T-cell (primary cell): Measurements from ENCODE around the gene ZBTB25. TPM values are rescaled to one million over a fixed set of nuclear protein-coding genes. Genes with fewer than 3 reads are reported as not detected.

Experiments used
- ATAC-seq, 4 experiments: fragments of 200-7000 bp in 3 of 4; fragments of 150-1000 bp in 1 of 4; cut with Tn5 transposase; replicated peaks in 1 of 4; 1 replicate in 3 of 4; 2 replicates in 1 of 4; pipeline ENCODE4 v1.10.0; 2021; ENCODE audit warnings: moderate library complexity in 3 of 4, mild to moderate bottlenecking in 2 of 4, moderate number of reproducible peaks in 1 of 4
- CTCF ChIA-PET, 2 donors: fragments of 300-600 bp; sonication (Branson Sonifier 250); formaldehyde crosslinking; loops; one replicate each; lab custom pipeline; 2022; ENCODE audit warnings: antibody characterized with exemption in 2 of 2; lab: Charles Lee
- POLR2A ChIA-PET, 2 donors: fragments of 300-600 bp; sonication (Branson Sonifier 250); formaldehyde crosslinking; loops; one replicate each; lab custom pipeline; 2022; ENCODE audit warnings: antibody characterized with exemption in 2 of 2; lab: Charles Lee
- DNase-seq, 35 experiments: peaks; one replicate each; pipeline versions ENCODE4 v3.0.0 to v3.0.0-alpha.2; 2013 to 2023
- H3K27ac ChIP-seq: one replicate; pipeline ENCODE4 v1.5.1; 2013; ENCODE audit warnings: low read length
- H3K27me3 ChIP-seq, 2 experiments: replicated peaks in 1 of 2; 1 replicate in 1 of 2; 2 replicates in 1 of 2; pipeline versions ENCODE4 v1.6.1 to v1.7.0; 2013; ENCODE audit warnings: low read length in 1 of 2, mixed read lengths in 1 of 2; ENCODE audit not compliant: control insufficient read depth in 2 of 2, insufficient read depth in 2 of 2; ENCODE audit errors: extremely low read depth in 1 of 2
- H3K36me3 ChIP-seq, 2 donors: 1 replicate in 1 of 2; 2 replicates in 1 of 2; pipeline versions ENCODE4 v1.6.1 to v1.7.0; 2013; ENCODE audit warnings: low read length in 1 of 2; ENCODE audit not compliant: control insufficient read depth in 2 of 2, insufficient read depth in 1 of 2; ENCODE audit errors: extremely low read depth in 1 of 2
- H3K4me1 ChIP-seq, 2 experiments: 1 replicate in 1 of 2; 2 replicates in 1 of 2; pipeline versions ENCODE4 v1.6.1 to v1.7.0; 2013; ENCODE audit warnings: low read length in 2 of 2, mixed read lengths in 1 of 2; ENCODE audit not compliant: insufficient read depth in 2 of 2, control insufficient read depth in 1 of 2; ENCODE audit errors: extremely low read depth in 1 of 2
- H3K4me3 ChIP-seq, 2 donors: 1 replicate in 1 of 2; 2 replicates in 1 of 2; pipeline versions ENCODE4 v1.5.1 to v1.7.0; 2013; ENCODE audit warnings: mild to moderate bottlenecking in 2 of 2, low read length in 1 of 2, moderate library complexity in 1 of 2; ENCODE audit not compliant: control insufficient read depth in 1 of 2; ENCODE audit errors: extremely low read depth in 1 of 2
- H3K9me3 ChIP-seq: 2 replicates; pipeline ENCODE4 v1.7.0; 2013
- H3K27ac Mint-ChIP-seq, 2 donors: one replicate each; pipeline ENCODE4 v1.8.0; 2020 to 2021; ENCODE audit warnings: mild to moderate bottlenecking in 2 of 2, mixed read lengths in 2 of 2
- H3K27me3 Mint-ChIP-seq, 2 donors: one replicate each; pipeline ENCODE4 v1.8.0; 2021 to 2022; ENCODE audit warnings: mixed read lengths in 2 of 2
- H3K36me3 Mint-ChIP-seq: one replicate; pipeline ENCODE4 v1.8.0; 2021; ENCODE audit warnings: mixed read lengths
- H3K4me1 Mint-ChIP-seq, 3 donors: one replicate each; pipeline ENCODE4 v1.8.0; 2020 to 2022; ENCODE audit warnings: mixed read lengths in 3 of 3, mild to moderate bottlenecking in 1 of 3
- H3K4me3 Mint-ChIP-seq, 3 donors: one replicate each; pipeline ENCODE4 v1.8.0; 2020 to 2022; ENCODE audit warnings: mild to moderate bottlenecking in 3 of 3, mixed read lengths in 3 of 3, moderate library complexity in 3 of 3
- H3K9me3 Mint-ChIP-seq, 3 donors: one replicate each; pipeline ENCODE4 v1.8.0; 2020 to 2022; ENCODE audit warnings: mixed read lengths in 3 of 3
- WGBS: methylation state at CpG from one replicate; pipeline ENCODE4 v1.1.5; 2013; ENCODE audit warnings: missing lambda C conversion rate; ENCODE audit not compliant: insufficient coverage; 5-methylcytosine and 5-hydroxymethylcytosine counted together
- total RNA-seq, 35 experiments: library from RNA in 6 of 35; stranded (reverse) in 6 of 35; fragments of 120-200 nt in 1 of 35; gene quantifications; one replicate each; pipeline versions ENCODE4 v1.2.1 to v1.2.4 and lab custom pipeline; 2013 to 2026

The ZBTB25 gene
- total RNA-seq, 5 donors from 2014 or later (not counting 1 experiment from before 2014, with no cell fraction given), result 48.0 to 71.9 (median 51.2) TPM

DNA sequence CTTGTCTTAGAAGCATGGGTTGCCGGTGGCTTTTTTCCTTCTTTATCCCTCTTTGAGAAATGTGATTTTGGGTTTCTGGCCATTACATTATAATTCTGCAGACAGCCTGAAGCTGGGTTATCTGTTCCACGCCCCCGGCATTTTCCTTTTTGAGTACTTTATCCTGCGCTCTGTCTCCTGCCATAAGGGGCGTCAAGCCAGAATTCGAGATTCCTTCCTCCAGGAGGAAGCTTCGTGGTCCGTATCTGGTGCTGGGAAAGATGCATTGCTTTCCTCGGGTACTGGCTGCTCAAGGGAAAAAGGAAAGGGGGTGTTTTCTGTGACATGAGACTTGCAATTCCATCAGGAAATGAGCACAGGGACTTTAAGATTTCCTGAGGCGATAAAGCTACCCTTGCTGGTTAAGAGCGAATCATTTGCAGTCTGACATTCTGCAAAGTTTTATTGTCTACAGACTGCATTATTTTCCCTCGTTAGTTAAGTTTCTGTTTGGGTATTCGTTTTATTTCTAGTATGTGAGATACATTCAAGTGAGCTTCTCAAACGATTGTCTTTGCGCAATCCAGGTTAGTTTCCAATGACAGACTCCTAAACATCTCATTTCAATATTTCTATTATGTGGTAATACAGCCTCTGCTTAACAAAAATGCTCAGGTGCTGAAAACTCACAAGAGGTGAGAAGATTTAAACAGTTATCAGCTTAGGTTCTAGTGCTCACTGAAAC is 37.6 kb downstream of the ZBTB25 start:
- peak overlapping the region; percentile 47 to 63 for H3K27ac Mint-ChIP-seq
- Histone ChIP-seq H3K27ac (no peak overlapping the region), H3K9me3 (no peaks in the 10 kb centered on the region), H3K4me1 (peaks cover 3 to 17% of the 10 kb centered on the region in 2 experiments), H3K27me3 (no peaks in the 10 kb centered on the region), H3K4me3 (peak overlapping the region; percentile 57 to 64), H3K36me3 (no peaks in the 10 kb centered on the region)
- H3K4me3 Mint-ChIP-seq, result peak overlapping the region; percentile 73 to 87 (median 83)
- WGBS, result 16% methylated on average over 6 of the region's 15 CpGs
- H3K36me3 Mint-ChIP-seq, result peaks cover 1% of the 10 kb centered on the region
- DNase-seq, result peak in 1 of 35 experiments; percentile 19
- peaks cover 34 to 46% (median 44%) of the 10 kb centered on the region in 3 donors for H3K4me1 Mint-ChIP-seq
- CTCF ChIA-PET, result interaction anchor here (0.5 to 1.5 kb wide), 10 partner anchors 12 to 515 kb away, joined by 3 to 6 read pairs (median 4); no protein-coding TSS in a partner anchor
- ATAC-seq, result peak in 3 of 4 experiments; percentile 6 to 15 (median 11)
- no peaks in the 10 kb centered on the region for H3K27me3 Mint-ChIP-seq
- POLR2A ChIA-PET, result interaction anchor here (0.5 to 1.0 kb wide), 2 partner anchors 49 to 63 kb away, joined by 3 to 8 read pairs; no protein-coding TSS in a partner anchor
- no peaks in the 10 kb centered on the region for H3K9me3 Mint-ChIP-seq

DNA sequence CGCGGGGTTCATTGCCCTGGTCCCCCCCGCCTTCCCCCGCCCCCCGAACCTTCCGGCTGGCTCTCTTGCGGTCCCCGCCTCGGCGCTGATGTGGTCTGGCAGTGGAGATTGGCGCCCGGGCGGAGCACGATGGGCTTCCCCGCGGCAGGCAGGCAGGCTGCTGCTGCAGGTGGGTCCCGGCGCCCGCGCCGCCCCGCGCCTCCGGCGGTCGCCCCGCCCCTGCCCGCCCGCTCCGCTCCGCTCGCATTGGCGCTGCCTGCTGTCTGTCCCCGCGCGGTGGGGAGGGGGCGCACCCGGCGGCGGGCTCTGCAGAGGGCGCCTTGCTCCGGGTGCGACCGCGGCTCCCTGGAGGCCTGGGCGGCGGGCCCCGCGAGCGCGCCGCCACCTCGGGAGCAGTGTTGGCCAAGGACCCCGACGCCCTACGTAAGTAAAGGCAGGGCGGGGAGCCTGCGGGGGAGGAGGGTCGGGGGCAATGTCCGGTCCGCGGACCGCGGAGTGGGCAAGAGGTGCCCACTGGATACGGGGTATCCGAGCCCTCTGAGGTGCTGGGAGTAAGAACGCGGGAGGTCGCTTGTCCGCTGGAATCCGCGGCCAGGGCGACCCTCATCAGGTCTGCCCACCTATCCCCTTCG is 38.3 kb downstream of the ZBTB25 start, which contains the start of gene AKAP5:
AKAP5 (plus strand) TSS at position 309 of the 632 bp plus-strand sequence. CDS start 2,896 bp downstream, outside the sequence.
- under 1% methylated on average over 63 of the region's 74 CpGs for WGBS
- Histone ChIP-seq H3K36me3 (no peaks in the 10 kb centered on the region), H3K4me3 (peak within 1 kb of the TSS; percentile 57 to 64), H3K9me3 (no peaks in the 10 kb centered on the region), H3K27ac (peak within 1 kb of the TSS; percentile 15), H3K27me3 (no peaks in the 10 kb centered on the region), H3K4me1 (peaks cover 3 to 17% of the 10 kb centered on the region in 2 experiments)
- Mint-ChIP-seq H3K36me3 (peaks cover 2% of the 10 kb centered on the region), H3K4me3 (peak within 1 kb of the TSS; percentile 75 to 87 (median 85)), H3K27me3 (no peaks in the 10 kb centered on the region), H3K4me1 (peaks cover 37 to 46% (median 45%) of the 10 kb centered on the region in 3 donors), H3K27ac (peak within 1 kb of the TSS; percentile 47 to 63), H3K9me3 (no peaks in the 10 kb centered on the region)
- ATAC-seq (peak; percentile 91 to 94 (median 92)), DNase-seq (peak; percentile 23 to 79 (median 55))
- CTCF ChIA-PET, result interaction anchor here (0.6 to 1.3 kb wide), 6 partner anchors 10 to 78 kb away, joined by 3 to 5 read pairs (median 4); partner anchors contain the start of gene MTHFD1 (in 1 of the 2)
- POLR2A ChIA-PET, result interaction anchor here in 1 of 2 donors (1.0 kb wide), 1 partner anchor 62 kb away, joined by 3 read pairs; no protein-coding TSS in a partner anchor

DNA sequence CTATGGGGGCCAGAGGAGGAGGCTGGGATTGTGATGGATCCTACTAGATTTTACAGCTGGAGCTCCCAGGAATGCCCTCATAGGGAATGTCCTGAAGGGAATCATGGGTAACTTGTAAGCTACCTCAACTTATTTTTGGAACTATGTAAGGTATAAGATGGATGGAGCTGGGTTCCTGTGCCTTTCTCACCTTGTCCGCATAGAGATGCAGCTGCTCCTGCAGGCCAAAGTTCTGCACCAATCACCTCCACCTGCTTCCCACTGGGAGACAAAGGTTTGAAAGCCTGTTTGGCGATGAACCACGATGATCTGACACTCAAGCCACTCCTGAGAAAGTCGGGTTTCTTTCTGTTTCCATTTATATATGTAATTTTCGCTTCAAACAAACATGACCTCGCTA is 39.0 kb downstream of the ZBTB25 start:
- H3K4me1 Mint-ChIP-seq, result peaks cover 37 to 48% (median 46%) of the 10 kb centered on the region in 3 donors
- ChIA-PET POLR2A (interaction anchor here in 1 of 2 donors (0.6 kb wide), 1 partner anchor 428 kb away, joined by 8 read pairs; no protein-coding TSS in a partner anchor), CTCF (interaction anchor here in 1 of 2 donors (0.6 to 3.1 kb wide), 8 partner anchors 9 to 77 kb away, joined by 3 to 16 read pairs (median 4); partner anchors contain the start of gene MTHFD1)
- H3K27ac ChIP-seq, result peak overlapping the region; percentile 15
- H3K36me3 ChIP-seq, result no peaks in the 10 kb centered on the region
- H3K36me3 Mint-ChIP-seq, result peaks cover 9% of the 10 kb centered on the region
- H3K27me3 ChIP-seq, result no peaks in the 10 kb centered on the region
- H3K27ac Mint-ChIP-seq, result peak overlapping the region in 1 of 2 donors; percentile 46
- H3K4me1 ChIP-seq, result peaks cover 3 to 17% of the 10 kb centered on the region in 2 experiments
- WGBS, result 0% methylated on average over 1 of the region's 6 CpGs
- peak overlapping the region; percentile 75 to 87 (median 85) for H3K4me3 Mint-ChIP-seq
- H3K27me3 Mint-ChIP-seq, result no peaks in the 10 kb centered on the region
- H3K9me3 Mint-ChIP-seq, result no peaks in the 10 kb centered on the region
- H3K9me3 ChIP-seq, result no peaks in the 10 kb centered on the region
- DNase-seq, result no peak
- ATAC-seq, result no peak
- H3K4me3 ChIP-seq, result peak overlapping the region; percentile 10 to 57

GRCh38 chr14:64463873-64464272 is 39.8 kb downstream of the ZBTB25 start:
- Mint-ChIP-seq H3K27ac (peak overlapping the region in 1 of 2 donors; percentile 28), H3K27me3 (no peaks in the 10 kb centered on the region), H3K9me3 (no peaks in the 10 kb centered on the region), H3K36me3 (peaks cover 16% of the 10 kb centered on the region), H3K4me3 (no peak overlapping the region), H3K4me1 (peaks cover 37 to 47% (median 41%) of the 10 kb centered on the region in 3 donors)
- H3K9me3 ChIP-seq, result no peaks in the 10 kb centered on the region
- ATAC-seq (no peak), DNase-seq (no peak)
- H3K36me3 ChIP-seq, result no peaks in the 10 kb centered on the region
- no peak overlapping the region for H3K4me3 ChIP-seq
- H3K27ac ChIP-seq, result no peak overlapping the region
- H3K4me1 ChIP-seq, result peaks cover 3 to 17% of the 10 kb centered on the region in 2 experiments
- ChIA-PET POLR2A (interaction anchor here (0.6 to 0.8 kb wide), 5 partner anchors 40 to 429 kb away, joined by 3 to 8 read pairs (median 3); partner anchors contain the start of gene ZBTB25 (in 1 of the 2)), CTCF (interaction anchor here in 1 of 2 donors (0.6 to 3.1 kb wide), 8 partner anchors 8 to 173 kb away, joined by 3 to 16 read pairs (median 4); partner anchors contain the start of gene MTHFD1)
- WGBS, result 98% methylated on average over 6 of the region's 6 CpGs
- H3K27me3 ChIP-seq, result no peaks in the 10 kb centered on the region

- Histone ChIP-seq H3K4me3 (no peak overlapping the region), H3K36me3 (no peaks in the 10 kb centered on the region), H3K4me1 (peaks cover 3 to 15% of the 10 kb centered on the region in 2 experiments), H3K9me3 (no peaks in the 10 kb centered on the region), H3K27ac (no peak overlapping the region), H3K27me3 (no peaks in the 10 kb centered on the region)
- Mint-ChIP-seq H3K4me3 (no peak overlapping the region), H3K9me3 (no peaks in the 10 kb centered on the region), H3K4me1 (peaks cover 32 to 40% (median 34%) of the 10 kb centered on the region in 3 donors), H3K27me3 (no peaks in the 10 kb centered on the region), H3K36me3 (peaks cover 18% of the 10 kb centered on the region), H3K27ac (no peak overlapping the region)
- no peak for DNase-seq
- no peak for ATAC-seq
- CTCF ChIA-PET, result interaction anchor here (0.8 to 3.1 kb wide), 5 partner anchors 24 to 174 kb away, joined by 3 to 16 read pairs (median 4); no protein-coding TSS in a partner anchor
- POLR2A ChIA-PET, result interaction anchor here (0.6 to 0.8 kb wide), 7 partner anchors 9 to 938 kb away, joined by 3 to 5 read pairs (median 3); partner anchors contain the start of gene ZBTB25 (in 1 of the 2)
- WGBS, result no CpG with 5 or more reads among the region's 2 CpGs
Measured at GRCh38 chr14:64463195-64463594, 40.4 kb downstream of the ZBTB25 start.
